HEK293 (cell line): ENCODE measurements around the gene STPG3.

Experiments
- CTCF ChIA-PET: fragments of 350-600 bp; formaldehyde crosslinking; extraction: SDS; loops from one replicate; lab custom pipeline; 2021; ENCODE audit warnings: antibody characterized with exemption; lab: Yijun Ruan, JAX
- POLR2A ChIA-PET: fragments of 300-600 bp; formaldehyde crosslinking; extraction: SDS; loops from one replicate; lab custom pipeline; 2020; ENCODE audit warnings: antibody characterized with exemption, inconsistent platforms; lab: Yijun Ruan, JAX
- H3K27ac ChIP-seq: fragments of 200-500 bp; sonication (Bioruptor generic); 2 replicates; pipeline ENCODE4 v1.5.1; 2014; ENCODE audit warnings: low read depth, low read length, control low read depth, inconsistent platforms; ENCODE audit errors: extremely low read depth
- H3K36me3 ChIP-seq, 2 experiments: fragments of 200-500 bp in 1 of 2; sonication (Bioruptor generic) in 1 of 2; 1 replicate in 1 of 2; 2 replicates in 1 of 2; pipeline ENCODE4 v1.5.1; 2014 to 2017; ENCODE audit warnings: inconsistent platforms in 2 of 2, low read length in 2 of 2; ENCODE audit not compliant: control insufficient read depth in 2 of 2, insufficient read depth in 1 of 2
- H3K4me1 ChIP-seq: fragments of 200-500 bp; sonication (Bioruptor generic); 2 replicates; pipeline ENCODE4 v1.5.1; 2014; ENCODE audit warnings: mild to moderate bottlenecking, low read length, inconsistent platforms; ENCODE audit not compliant: control insufficient read depth, insufficient read depth
- H3K4me3 ChIP-seq: 2 replicates; pipeline ENCODE4 v1.5.1; 2011; ENCODE audit warnings: low read depth, mild to moderate bottlenecking, control low read depth, low read length, moderate library complexity
- H3K9me3 ChIP-seq: fragments of 200-500 bp; sonication (Bioruptor generic); 2 replicates; pipeline ENCODE4 v1.5.1; 2014; ENCODE audit warnings: low read depth, low read length, inconsistent platforms; ENCODE audit not compliant: control insufficient read depth, insufficient read depth
- FEZF1 ChIP-seq: fragments of 450-650 bp; formaldehyde crosslinking; IDR thresholded peaks from 2 replicates; pipeline ENCODE4 v1.5.1; 2016; ENCODE audit warnings: missing biosample characterization, missing genetic modification characterization
- GLI2 ChIP-seq: fragments of 450-650 bp; formaldehyde crosslinking; IDR thresholded peaks from 2 replicates; pipeline ENCODE4; 2017; ENCODE audit warnings: missing biosample characterization, missing genetic modification characterization, low read depth, borderline replicate concordance
- GLIS2 ChIP-seq: fragments of 450-650 bp; formaldehyde crosslinking; IDR thresholded peaks from 2 replicates; pipeline ENCODE4 v1.5.1; 2016; ENCODE audit warnings: missing biosample characterization, missing genetic modification characterization
- INSM2 ChIP-seq: fragments of 450-650 bp; formaldehyde crosslinking; IDR thresholded peaks from 2 replicates; pipeline ENCODE4 v1.5.1; 2016; ENCODE audit warnings: missing biosample characterization, missing genetic modification characterization
- KLF9 ChIP-seq: fragments of 450-650 bp; formaldehyde crosslinking; IDR thresholded peaks from 2 replicates; pipeline ENCODE4 v1.5.1; 2016; ENCODE audit warnings: missing biosample characterization, missing genetic modification characterization, low read depth
- OVOL3 ChIP-seq: fragments of 450-650 bp; formaldehyde crosslinking; IDR thresholded peaks from 2 replicates; pipeline ENCODE4 v1.5.1; 2016; ENCODE audit warnings: missing biosample characterization, missing genetic modification characterization
- SCRT2 ChIP-seq: fragments of 450-650 bp; formaldehyde crosslinking; IDR thresholded peaks from 2 replicates; pipeline ENCODE4 v1.5.1; 2016; ENCODE audit warnings: missing biosample characterization, missing genetic modification characterization
- SP7 ChIP-seq: fragments of 450-650 bp; formaldehyde crosslinking; IDR thresholded peaks from 2 replicates; pipeline ENCODE4 v1.5.1; 2016; ENCODE audit warnings: missing biosample characterization, missing genetic modification characterization
- ZBTB6 ChIP-seq: fragments of 450-650 bp; formaldehyde crosslinking; IDR thresholded peaks from 2 replicates; pipeline ENCODE4 v1.5.1; 2017; ENCODE audit warnings: missing biosample characterization, missing genetic modification characterization
- ZFP37 ChIP-seq: fragments of 450-650 bp; formaldehyde crosslinking; IDR thresholded peaks from 2 replicates; pipeline ENCODE4 v1.5.1; 2016; ENCODE audit warnings: missing biosample characterization, missing genetic modification characterization
- ZNF140 ChIP-seq: fragments of 450-650 bp; formaldehyde crosslinking; IDR thresholded peaks from 2 replicates; pipeline ENCODE4 v1.5.1; 2016; ENCODE audit warnings: missing biosample characterization, missing genetic modification characterization
- ZNF18 ChIP-seq: fragments of 450-650 bp; formaldehyde crosslinking; IDR thresholded peaks from 2 replicates; pipeline ENCODE4 v1.5.1; 2016; ENCODE audit warnings: missing biosample characterization, missing genetic modification characterization
- ZNF24 ChIP-seq: fragments of 450-650 bp; formaldehyde crosslinking; IDR thresholded peaks from 2 replicates; pipeline ENCODE4 v1.5.1; 2016; ENCODE audit warnings: missing biosample characterization, missing genetic modification characterization
- ZNF266 ChIP-seq: fragments of 450-650 bp; formaldehyde crosslinking; IDR thresholded peaks from 2 replicates; pipeline ENCODE4 v1.5.1; 2016; ENCODE audit warnings: missing biosample characterization, missing genetic modification characterization, low read depth
- ZNF302 ChIP-seq: fragments of 450-650 bp; formaldehyde crosslinking; IDR thresholded peaks from 2 replicates; pipeline ENCODE4 v1.5.1; 2016; ENCODE audit warnings: missing biosample characterization, missing genetic modification characterization, low read depth
- ZNF335 ChIP-seq: fragments of 450-650 bp; formaldehyde crosslinking; conservative IDR thresholded peaks from 2 replicates; pipeline ENCODE4 v1.5.1; 2016; ENCODE audit warnings: missing biosample characterization, missing genetic modification characterization
- ZNF433 ChIP-seq: fragments of 450-650 bp; formaldehyde crosslinking; IDR thresholded peaks from 2 replicates; pipeline ENCODE4 v1.5.1; 2016; ENCODE audit warnings: missing biosample characterization, missing genetic modification characterization, low read depth
- ZNF48 ChIP-seq: fragments of 450-650 bp; formaldehyde crosslinking; IDR thresholded peaks from 2 replicates; pipeline ENCODE4 v1.5.1; 2016; ENCODE audit warnings: missing biosample characterization, missing genetic modification characterization
- ZNF600 ChIP-seq: fragments of 450-650 bp; formaldehyde crosslinking; IDR thresholded peaks from 2 replicates; pipeline ENCODE4 v1.5.1; 2016; ENCODE audit warnings: missing biosample characterization, missing genetic modification characterization
- ZNF621 ChIP-seq: fragments of 450-650 bp; formaldehyde crosslinking; IDR thresholded peaks from 2 replicates; pipeline ENCODE4 v1.5.1; 2017; ENCODE audit warnings: missing biosample characterization, missing genetic modification characterization
- ZNF791 ChIP-seq: fragments of 450-650 bp; formaldehyde crosslinking; IDR thresholded peaks from 2 replicates; pipeline ENCODE4 v1.5.1; 2016; ENCODE audit warnings: missing biosample characterization, missing genetic modification characterization

STPG3 gene

GRCh38 chr9:137234055-137234697 lies 16.9 kb upstream of the STPG3 start:
- no peak overlapping the region for H3K27ac ChIP-seq
- POLR2A ChIA-PET = interaction anchor here (0.8 to 1.0 kb wide), 2 partner anchors 9 to 58 kb away, joined by 3 read pairs; no protein-coding TSS in a partner anchor
- peaks cover 0 to 7% of the 10 kb centered on the region in 2 experiments; a peak in 1 of 3 replicates for H3K36me3 ChIP-seq
- peaks cover 3% of the 10 kb centered on the region; the same call in 1 of the 2 replicates for H3K4me1 ChIP-seq
- TF ChIP-seq OVOL3 (tag by site-specific recombination) (no peak), FEZF1 (tag by site-specific recombination) (no peak), ZNF335 (tag by site-specific recombination) (no peak), ZNF433 (tag by site-specific recombination) (no peak), ZNF18 (no peak)
- TF ChIP-seq, all 188 proteins: peak for 0
- no peaks in the 10 kb centered on the region for H3K9me3 ChIP-seq
- CTCF ChIA-PET = interaction anchor here (0.6 to 3.4 kb wide), 9 partner anchors 9 to 205 kb away, joined by 3 to 16 read pairs (median 4); partner anchors contain the start of genes ANAPC2, CYSRT1, SSNA1 and STPG3
- H3K4me3 ChIP-seq = no peak overlapping the region

GRCh38 chr9:137234758-137235423 lies 16.2 kb upstream of the STPG3 start:
- peaks cover 0 to 7% of the 10 kb centered on the region in 2 experiments; a peak in 1 of 3 replicates for H3K36me3 ChIP-seq
- no peaks in the 10 kb centered on the region for H3K9me3 ChIP-seq
- no peak overlapping the region for H3K4me3 ChIP-seq
- H3K4me1 ChIP-seq = peaks cover 3% of the 10 kb centered on the region; the same call in 1 of the 2 replicates
- H3K27ac ChIP-seq = no peak overlapping the region
- CTCF ChIA-PET = interaction anchor here (0.5 to 3.4 kb wide), 14 partner anchors 10 to 446 kb away, joined by 3 to 16 read pairs (median 4); partner anchors contain the start of genes ANAPC2, CYSRT1 and SSNA1
- POLR2A ChIA-PET = interaction anchor here (0.6 to 1.0 kb wide), 2 partner anchors 27 to 58 kb away, joined by 3 to 5 read pairs; no protein-coding TSS in a partner anchor
- TF ChIP-seq ZNF335 (tag by site-specific recombination) (no peak), INSM2 (tag by site-specific recombination) (no peak), SCRT2 (tag by site-specific recombination) (peak; percentile 23; the same call in 1 of the 2 replicates), ZNF140 (tag by site-specific recombination) (no peak), KLF9 (tag by site-specific recombination) (no peak), ZBTB6 (tag by site-specific recombination) (no peak), ZNF600 (tag by site-specific recombination) (0 out of 2 replicates have a peak, but pooled peaks have one; percentile 23), ZNF266 (tag by site-specific recombination) (no peak), ZNF621 (tag by site-specific recombination) (no peak), ZNF24 (tag by site-specific recombination) (no peak), SP7 (no peak), ZFP37 (tag by site-specific recombination) (no peak), ZNF791 (tag by site-specific recombination) (no peak), GLI2 (no peak), GLIS2 (tag by site-specific recombination) (peak; percentile 34), ZNF48 (no peak), ZNF302 (no peak)
- TF ChIP-seq, all 188 proteins: peak for 3
